WTC11 (cell line): ENCODE results near the gene ADAM12. TPM values are rescaled to one million over a fixed set of nuclear protein-coding genes. Genes with fewer than 3 reads are reported as not detected.

ENCODE experiments used
- ATAC-seq: fragments of 200-7000 bp; cut with Tn5 transposase; 2 replicates; pipeline ENCODE4 v1.10.0; 2021; ENCODE audit warnings: mild to moderate bottlenecking, moderate library complexity
- CTCF ChIA-PET: fragments of 300-600 bp; sonication (Branson Sonifier 250); formaldehyde crosslinking; loops from one replicate; lab custom pipeline; 2021; ENCODE audit warnings: antibody characterized with exemption; lab: Charles Lee
- POLR2A ChIA-PET: fragments of 350-600 bp; sonication (Branson Sonifier 250); formaldehyde crosslinking; loops from one replicate; lab custom pipeline; 2021; ENCODE audit warnings: antibody characterized with exemption; lab: Charles Lee
- DNase-seq: peaks from one replicate; pipeline ENCODE4 v3.0.0; 2021; ENCODE audit warnings: low spot score
- H3K27ac Mint-ChIP-seq: 2 replicates; pipeline ENCODE4 v1.8.0; 2021; ENCODE audit warnings: mixed read lengths
- H3K27me3 Mint-ChIP-seq: 2 replicates; pipeline ENCODE4 v1.8.0; 2021; ENCODE audit warnings: low read depth, mild to moderate bottlenecking, moderate library complexity, mixed read lengths
- H3K36me3 Mint-ChIP-seq: 2 replicates; pipeline ENCODE4 v1.8.0; 2021; ENCODE audit warnings: mixed read lengths
- H3K4me1 Mint-ChIP-seq: 2 replicates; pipeline ENCODE4 v1.8.0; 2022; ENCODE audit warnings: mixed read lengths
- H3K4me3 Mint-ChIP-seq: 2 replicates; pipeline ENCODE4 v1.8.0; 2021; ENCODE audit warnings: mild to moderate bottlenecking, moderate library complexity, mixed read lengths
- H3K9me3 Mint-ChIP-seq: 2 replicates; pipeline ENCODE4 v1.8.0; 2021; ENCODE audit warnings: mixed read lengths
- CBFB ChIP-seq: sonication (generic); formaldehyde crosslinking; IDR thresholded peaks from 2 replicates; pipeline ENCODE4 v1.8.1; 2022; ENCODE audit warnings: mild to moderate bottlenecking, low read depth, missing genetic modification reagents
- CREB1 ChIP-seq: sonication (generic); formaldehyde crosslinking; IDR thresholded peaks from 2 replicates; pipeline ENCODE4 v1.8.0; 2023; ENCODE audit warnings: mild to moderate bottlenecking, missing genetic modification reagents
- ELF4 ChIP-seq: sonication (generic); formaldehyde crosslinking; IDR thresholded peaks from 2 replicates; pipeline ENCODE4 v1.8.1; 2022; ENCODE audit warnings: low read depth, mild to moderate bottlenecking, moderate library complexity, missing genetic modification reagents
- EMX1 ChIP-seq: fragments of 250-450 bp; sonication (Bioruptor Pico); IDR thresholded peaks from 2 replicates; pipeline ENCODE4 v1.8.0; 2021; ENCODE audit warnings: mild to moderate bottlenecking
- GTF2I ChIP-seq: fragments of 250-450 bp; sonication (Bioruptor Pico); conservative IDR thresholded peaks from 2 replicates; pipeline ENCODE4 v1.4.0; 2021; ENCODE audit warnings: mild to moderate bottlenecking
- IRF2 ChIP-seq: sonication (generic); formaldehyde crosslinking; IDR thresholded peaks from 2 replicates; pipeline ENCODE4 v1.8.0; 2022; ENCODE audit warnings: low read depth, missing genetic modification reagents, borderline replicate concordance
- NFE2L1 ChIP-seq: sonication (generic); formaldehyde crosslinking; IDR thresholded peaks from 2 replicates; pipeline ENCODE4 v1.8.1; 2023; ENCODE audit warnings: missing genetic modification reagents
- TEAD4 ChIP-seq: sonication (generic); formaldehyde crosslinking; IDR thresholded peaks from 2 replicates; pipeline ENCODE4 v1.8.0; 2022; ENCODE audit warnings: mild to moderate bottlenecking, missing genetic modification reagents
- TP53 ChIP-seq: sonication (generic); formaldehyde crosslinking; IDR thresholded peaks from 2 replicates; pipeline ENCODE4 v1.8.1; 2023; ENCODE audit warnings: mild to moderate bottlenecking, missing genetic modification reagents
- ZBTB21 ChIP-seq: sonication (generic); formaldehyde crosslinking; IDR thresholded peaks from 2 replicates; pipeline ENCODE4 v1.8.1; 2023; ENCODE audit warnings: mild to moderate bottlenecking, missing genetic modification reagents, borderline replicate concordance
- ZNF232 ChIP-seq: sonication (generic); formaldehyde crosslinking; IDR thresholded peaks from 2 replicates; pipeline ENCODE4 v1.8.0; 2022; ENCODE audit warnings: mild to moderate bottlenecking, missing genetic modification reagents
- ZNF396 ChIP-seq: fragments of 250-450 bp; sonication (Bioruptor Pico); IDR thresholded peaks from 2 replicates; pipeline ENCODE4 v1.8.0; 2021; ENCODE audit warnings: mild to moderate bottlenecking, moderate library complexity, borderline replicate concordance
- ZSCAN18 ChIP-seq: fragments of 250-450 bp; sonication (Bioruptor Pico); IDR thresholded peaks from 2 replicates; pipeline ENCODE4 v2.1.2; 2022; ENCODE audit warnings: mild to moderate bottlenecking, moderate library complexity
- total RNA-seq: library from RNA; stranded (reverse); gene quantifications from 3 replicates; pipeline ENCODE4 v1.2.3, GENCODE V29; 2021
- TF ChIP-seq, protein P1 (sequence below): sonication (generic); formaldehyde crosslinking; IDR thresholded peaks from 2 replicates; pipeline ENCODE4 v1.8.1; 2022; ENCODE audit warnings: missing genetic modification reagents, borderline replicate concordance
- TF ChIP-seq, protein P2 (sequence below): fragments of 250-450 bp; sonication (Bioruptor Pico); IDR thresholded peaks from 2 replicates; pipeline ENCODE4 v1.9.0; 2021; ENCODE audit warnings: mild to moderate bottlenecking, borderline replicate concordance
- TF ChIP-seq, protein P3 (sequence below): fragments of 200-600 bp; IDR thresholded peaks from 2 replicates; pipeline ENCODE4 v1.8.0; 2022; ENCODE audit warnings: antibody characterized with exemption
- TF ChIP-seq, protein P4 (sequence below): sonication (generic); formaldehyde crosslinking; IDR thresholded peaks from 2 replicates; pipeline ENCODE4 v1.8.1; 2022; ENCODE audit warnings: low read depth, mild to moderate bottlenecking, moderate library complexity, missing genetic modification reagents, borderline replicate concordance

Gene ADAM12
- total RNA-seq, 1 experiment from 2014 or later: 0.22 TPM

DNA sequence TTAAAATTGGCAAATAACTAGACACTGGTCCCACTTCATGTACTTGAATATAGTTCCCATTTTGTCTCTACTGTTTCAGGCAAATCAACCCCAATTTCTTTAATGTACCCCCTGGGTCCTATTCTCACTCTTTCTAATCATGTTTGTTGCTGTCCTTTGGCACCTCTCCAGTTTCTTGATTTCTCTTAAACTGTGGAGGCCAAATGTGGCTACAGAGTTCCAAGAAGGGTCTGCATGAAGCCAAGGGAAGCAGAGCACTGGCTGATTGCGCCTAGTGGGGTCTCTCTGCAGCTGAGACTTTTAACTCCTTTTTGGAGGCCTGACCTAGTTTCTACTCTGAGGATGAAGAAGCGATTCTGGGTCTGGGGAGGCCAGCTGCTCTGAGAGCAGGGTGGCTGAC, 6.7 kb upstream of the ADAM12 start (continued):
- TF ChIP-seq, protein P1, sequence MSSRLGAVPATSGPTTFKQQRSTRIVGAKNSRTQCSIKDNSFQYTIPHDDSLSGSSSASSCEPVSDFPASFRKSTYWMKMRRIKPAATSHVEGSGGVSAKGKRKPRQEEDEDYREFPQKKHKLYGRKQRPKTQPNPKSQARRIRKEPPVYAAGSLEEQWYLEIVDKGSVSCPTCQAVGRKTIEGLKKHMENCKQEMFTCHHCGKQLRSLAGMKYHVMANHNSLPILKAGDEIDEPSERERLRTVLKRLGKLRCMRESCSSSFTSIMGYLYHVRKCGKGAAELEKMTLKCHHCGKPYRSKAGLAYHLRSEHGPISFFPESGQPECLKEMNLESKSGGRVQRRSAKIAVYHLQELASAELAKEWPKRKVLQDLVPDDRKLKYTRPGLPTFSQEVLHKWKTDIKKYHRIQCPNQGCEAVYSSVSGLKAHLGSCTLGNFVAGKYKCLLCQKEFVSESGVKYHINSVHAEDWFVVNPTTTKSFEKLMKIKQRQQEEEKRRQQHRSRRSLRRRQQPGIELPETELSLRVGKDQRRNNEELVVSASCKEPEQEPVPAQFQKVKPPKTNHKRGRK (CRISPR knock-in tag): no peak
- TF ChIP-seq ZBTB21 (no peak), ZNF232 (CRISPR knock-in tag) (no peak), TP53 (CRISPR knock-in tag) (no peak)
- TF ChIP-seq, protein P2, sequence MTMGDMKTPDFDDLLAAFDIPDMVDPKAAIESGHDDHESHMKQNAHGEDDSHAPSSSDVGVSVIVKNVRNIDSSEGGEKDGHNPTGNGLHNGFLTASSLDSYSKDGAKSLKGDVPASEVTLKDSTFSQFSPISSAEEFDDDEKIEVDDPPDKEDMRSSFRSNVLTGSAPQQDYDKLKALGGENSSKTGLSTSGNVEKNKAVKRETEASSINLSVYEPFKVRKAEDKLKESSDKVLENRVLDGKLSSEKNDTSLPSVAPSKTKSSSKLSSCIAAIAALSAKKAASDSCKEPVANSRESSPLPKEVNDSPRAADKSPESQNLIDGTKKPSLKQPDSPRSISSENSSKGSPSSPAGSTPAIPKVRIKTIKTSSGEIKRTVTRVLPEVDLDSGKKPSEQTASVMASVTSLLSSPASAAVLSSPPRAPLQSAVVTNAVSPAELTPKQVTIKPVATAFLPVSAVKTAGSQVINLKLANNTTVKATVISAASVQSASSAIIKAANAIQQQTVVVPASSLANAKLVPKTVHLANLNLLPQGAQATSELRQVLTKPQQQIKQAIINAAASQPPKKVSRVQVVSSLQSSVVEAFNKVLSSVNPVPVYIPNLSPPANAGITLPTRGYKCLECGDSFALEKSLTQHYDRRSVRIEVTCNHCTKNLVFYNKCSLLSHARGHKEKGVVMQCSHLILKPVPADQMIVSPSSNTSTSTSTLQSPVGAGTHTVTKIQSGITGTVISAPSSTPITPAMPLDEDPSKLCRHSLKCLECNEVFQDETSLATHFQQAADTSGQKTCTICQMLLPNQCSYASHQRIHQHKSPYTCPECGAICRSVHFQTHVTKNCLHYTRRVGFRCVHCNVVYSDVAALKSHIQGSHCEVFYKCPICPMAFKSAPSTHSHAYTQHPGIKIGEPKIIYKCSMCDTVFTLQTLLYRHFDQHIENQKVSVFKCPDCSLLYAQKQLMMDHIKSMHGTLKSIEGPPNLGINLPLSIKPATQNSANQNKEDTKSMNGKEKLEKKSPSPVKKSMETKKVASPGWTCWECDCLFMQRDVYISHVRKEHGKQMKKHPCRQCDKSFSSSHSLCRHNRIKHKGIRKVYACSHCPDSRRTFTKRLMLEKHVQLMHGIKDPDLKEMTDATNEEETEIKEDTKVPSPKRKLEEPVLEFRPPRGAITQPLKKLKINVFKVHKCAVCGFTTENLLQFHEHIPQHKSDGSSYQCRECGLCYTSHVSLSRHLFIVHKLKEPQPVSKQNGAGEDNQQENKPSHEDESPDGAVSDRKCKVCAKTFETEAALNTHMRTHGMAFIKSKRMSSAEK (CRISPR knock-in tag): no peak

- TF ChIP-seq, protein P3, sequence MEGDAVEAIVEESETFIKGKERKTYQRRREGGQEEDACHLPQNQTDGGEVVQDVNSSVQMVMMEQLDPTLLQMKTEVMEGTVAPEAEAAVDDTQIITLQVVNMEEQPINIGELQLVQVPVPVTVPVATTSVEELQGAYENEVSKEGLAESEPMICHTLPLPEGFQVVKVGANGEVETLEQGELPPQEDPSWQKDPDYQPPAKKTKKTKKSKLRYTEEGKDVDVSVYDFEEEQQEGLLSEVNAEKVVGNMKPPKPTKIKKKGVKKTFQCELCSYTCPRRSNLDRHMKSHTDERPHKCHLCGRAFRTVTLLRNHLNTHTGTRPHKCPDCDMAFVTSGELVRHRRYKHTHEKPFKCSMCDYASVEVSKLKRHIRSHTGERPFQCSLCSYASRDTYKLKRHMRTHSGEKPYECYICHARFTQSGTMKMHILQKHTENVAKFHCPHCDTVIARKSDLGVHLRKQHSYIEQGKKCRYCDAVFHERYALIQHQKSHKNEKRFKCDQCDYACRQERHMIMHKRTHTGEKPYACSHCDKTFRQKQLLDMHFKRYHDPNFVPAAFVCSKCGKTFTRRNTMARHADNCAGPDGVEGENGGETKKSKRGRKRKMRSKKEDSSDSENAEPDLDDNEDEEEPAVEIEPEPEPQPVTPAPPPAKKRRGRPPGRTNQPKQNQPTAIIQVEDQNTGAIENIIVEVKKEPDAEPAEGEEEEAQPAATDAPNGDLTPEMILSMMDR: no peak
- no peak for TF ChIP-seq TEAD4 (CRISPR knock-in tag)
- TF ChIP-seq ZNF396 (CRISPR knock-in tag): no peak
- no peak for TF ChIP-seq CREB1 (CRISPR knock-in tag)
- TF ChIP-seq NFE2L1: no peak
- no peak for TF ChIP-seq IRF2 (CRISPR knock-in tag)
- TF ChIP-seq, all 79 proteins: peak for 0
- no peaks in the 10 kb centered on the region for H3K36me3 Mint-ChIP-seq
- no peak for ATAC-seq
- ChIA-PET POLR2A (no interaction called here), CTCF (interaction anchor here (0.7 to 0.9 kb wide), 2 partner anchors 10 to 541 kb away, joined by 3 to 4 read pairs; no protein-coding TSS in a partner anchor)
- no peak overlapping the region for H3K27ac Mint-ChIP-seq
- peaks cover 30% of the 10 kb centered on the region for H3K27me3 Mint-ChIP-seq
- no peak for DNase-seq
- peaks cover 13% of the 10 kb centered on the region for H3K4me1 Mint-ChIP-seq
- no peak overlapping the region for H3K4me3 Mint-ChIP-seq
- peaks cover 7% of the 10 kb centered on the region for H3K9me3 Mint-ChIP-seq
Observed at GRCh38 chr10:126393076-126393475, 4.8 kb upstream of the ADAM12 start.

GRCh38 chr10:126392469-126392868, 4.2 kb upstream of the ADAM12 start:
- Mint-ChIP-seq H3K27me3 (peaks cover 32% of the 10 kb centered on the region), H3K4me3 (no peak overlapping the region), H3K36me3 (no peaks in the 10 kb centered on the region), H3K27ac (no peak overlapping the region), H3K4me1 (peaks cover 9% of the 10 kb centered on the region), H3K9me3 (peaks cover 7% of the 10 kb centered on the region)
- CTCF ChIA-PET: interaction anchor here (0.7 kb wide), 1 partner anchor 542 kb away, joined by 4 read pairs; no protein-coding TSS in a partner anchor
- POLR2A ChIA-PET: no interaction called here
- ATAC-seq (no peak), DNase-seq (no peak)
- no peak for TF ChIP-seq GTF2I (CRISPR knock-in tag)
- TF ChIP-seq, protein P2 (CRISPR knock-in tag): no peak
- no peak for TF ChIP-seq EMX1 (CRISPR knock-in tag)
- no peak for TF ChIP-seq TP53 (CRISPR knock-in tag)
- TF ChIP-seq ZSCAN18 (CRISPR knock-in tag): no peak
- TF ChIP-seq, protein P4, sequence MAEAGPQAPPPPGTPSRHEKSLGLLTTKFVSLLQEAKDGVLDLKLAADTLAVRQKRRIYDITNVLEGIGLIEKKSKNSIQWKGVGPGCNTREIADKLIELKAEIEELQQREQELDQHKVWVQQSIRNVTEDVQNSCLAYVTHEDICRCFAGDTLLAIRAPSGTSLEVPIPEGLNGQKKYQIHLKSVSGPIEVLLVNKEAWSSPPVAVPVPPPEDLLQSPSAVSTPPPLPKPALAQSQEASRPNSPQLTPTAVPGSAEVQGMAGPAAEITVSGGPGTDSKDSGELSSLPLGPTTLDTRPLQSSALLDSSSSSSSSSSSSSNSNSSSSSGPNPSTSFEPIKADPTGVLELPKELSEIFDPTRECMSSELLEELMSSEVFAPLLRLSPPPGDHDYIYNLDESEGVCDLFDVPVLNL (CRISPR knock-in tag): no peak
- no peak for TF ChIP-seq CBFB (CRISPR knock-in tag)
- no peak for TF ChIP-seq ELF4 (CRISPR knock-in tag)
